ENCODE measurements around the gene TH.

The TH gene

GRCh38 chr11:2156416-2157182, 15.0 kb downstream of the TH start:
- Histone ChIP-seq H3K27me3 (ENCODE audit: control insufficient read depth, low read length) (no peaks in the 10 kb centered on the region), H3K36me3 (ENCODE audit: control insufficient read depth, low read length) (no peaks in the 10 kb centered on the region), H3F3A (ENCODE audit: control insufficient read depth, insufficient read depth) (no peaks in the 10 kb centered on the region), H3K4me1 (ENCODE audit: control insufficient read depth, low read length) (peaks cover 3% of the 10 kb centered on the region), H3K27ac (ENCODE audit: low read depth, low read length) (no peak overlapping the region), H3K79me2 (ENCODE audit: control insufficient read depth, low read length) (no peaks in the 10 kb centered on the region), H3K4me3 (ENCODE audit: low read length) (no peak overlapping the region), H3K9me3 (ENCODE audit: control insufficient read depth, insufficient read depth, low read length) (no peaks in the 10 kb centered on the region), H3K9me2 (replicated peaks; ENCODE audit: control insufficient read depth, low read length) (no peaks in the 10 kb centered on the region), H4K20me1 (ENCODE audit: control insufficient read depth, insufficient read depth, low read depth, low read length) (0 out of 2 replicates have a peak, but pooled peaks cover 2% of the 10 kb centered on the region), H3K4me2 (ENCODE audit: low read length) (no peak overlapping the region)
- TF ChIP-seq EZH2phosphoT487 (IDR thresholded peaks at IDR 0.05; ENCODE audit: borderline replicate concordance, low read length), result no peak
- TF ChIP-seq, protein P1, sequence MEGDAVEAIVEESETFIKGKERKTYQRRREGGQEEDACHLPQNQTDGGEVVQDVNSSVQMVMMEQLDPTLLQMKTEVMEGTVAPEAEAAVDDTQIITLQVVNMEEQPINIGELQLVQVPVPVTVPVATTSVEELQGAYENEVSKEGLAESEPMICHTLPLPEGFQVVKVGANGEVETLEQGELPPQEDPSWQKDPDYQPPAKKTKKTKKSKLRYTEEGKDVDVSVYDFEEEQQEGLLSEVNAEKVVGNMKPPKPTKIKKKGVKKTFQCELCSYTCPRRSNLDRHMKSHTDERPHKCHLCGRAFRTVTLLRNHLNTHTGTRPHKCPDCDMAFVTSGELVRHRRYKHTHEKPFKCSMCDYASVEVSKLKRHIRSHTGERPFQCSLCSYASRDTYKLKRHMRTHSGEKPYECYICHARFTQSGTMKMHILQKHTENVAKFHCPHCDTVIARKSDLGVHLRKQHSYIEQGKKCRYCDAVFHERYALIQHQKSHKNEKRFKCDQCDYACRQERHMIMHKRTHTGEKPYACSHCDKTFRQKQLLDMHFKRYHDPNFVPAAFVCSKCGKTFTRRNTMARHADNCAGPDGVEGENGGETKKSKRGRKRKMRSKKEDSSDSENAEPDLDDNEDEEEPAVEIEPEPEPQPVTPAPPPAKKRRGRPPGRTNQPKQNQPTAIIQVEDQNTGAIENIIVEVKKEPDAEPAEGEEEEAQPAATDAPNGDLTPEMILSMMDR (IDR thresholded peaks at IDR 0.05; ENCODE audit: low read depth, low read length, poor library complexity, severe bottlenecking), result peak; percentile 83

DNA sequence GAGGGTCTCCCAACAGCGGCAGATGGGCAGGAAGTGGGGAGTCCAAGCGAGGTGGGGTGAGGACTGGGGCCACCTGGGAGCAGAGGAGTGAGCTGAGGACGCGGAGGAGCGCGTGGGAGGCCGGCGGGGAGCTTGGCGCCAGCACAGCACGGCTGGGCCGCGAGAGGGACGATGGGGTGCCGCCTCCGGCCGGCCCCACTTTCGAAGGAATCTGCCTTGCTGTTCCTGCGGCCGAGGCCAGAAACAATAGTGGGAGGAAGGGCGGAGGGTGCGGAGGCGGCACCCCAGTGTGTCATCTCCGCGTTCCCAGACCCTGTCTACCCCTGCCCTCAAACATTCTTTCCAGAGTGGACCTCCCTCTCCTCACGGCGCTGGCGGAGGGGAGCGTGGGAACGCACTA, 16.1 kb downstream of the TH start:
- TF ChIP-seq, protein P1 (IDR thresholded peaks at IDR 0.05; ENCODE audit: low read depth, low read length, poor library complexity, severe bottlenecking), result no peak
- no peaks in the 10 kb centered on the region for H3K36me3 ChIP-seq (ENCODE audit: control insufficient read depth, low read length)
- H3K9me2 ChIP-seq (replicated peaks; ENCODE audit: control insufficient read depth, low read length), result no peaks in the 10 kb centered on the region
- H4K20me1 ChIP-seq (ENCODE audit: control insufficient read depth, insufficient read depth, low read depth, low read length), result 0 out of 2 replicates have a peak, but pooled peaks cover 2% of the 10 kb centered on the region
- no peaks in the 10 kb centered on the region for H3K9me3 ChIP-seq (ENCODE audit: control insufficient read depth, insufficient read depth, low read length)
- H3K27me3 ChIP-seq (ENCODE audit: control insufficient read depth, low read length), result peaks cover 5% of the 10 kb centered on the region
- H3K4me1 ChIP-seq (ENCODE audit: control insufficient read depth, low read length), result peaks cover 5% of the 10 kb centered on the region
- no peaks in the 10 kb centered on the region for H3F3A ChIP-seq (ENCODE audit: control insufficient read depth, insufficient read depth)
- no peak overlapping the region for H3K4me2 ChIP-seq (ENCODE audit: low read length)
- no peak overlapping the region for H3K27ac ChIP-seq (ENCODE audit: low read depth, low read length)
- no peak overlapping the region for H3K4me3 ChIP-seq (ENCODE audit: low read length)
- no peaks in the 10 kb centered on the region for H3K79me2 ChIP-seq (ENCODE audit: control insufficient read depth, low read length)

- Histone ChIP-seq H3K27me3 (ENCODE audit: control insufficient read depth, low read length) (peaks cover 11% of the 10 kb centered on the region), H3K9me3 (ENCODE audit: control insufficient read depth, insufficient read depth, low read length) (no peaks in the 10 kb centered on the region)
These were observed 16.7 kb downstream of the TH start for GRCh38 chr11:2154889-2155288.

GRCh38 chr11:2154195-2154585, 17.4 kb downstream of the TH start:
- Histone ChIP-seq H3K27ac (ENCODE audit: low read depth, low read length) (no peak overlapping the region), H3K79me2 (ENCODE audit: control insufficient read depth, low read length) (no peaks in the 10 kb centered on the region), H3K9me3 (ENCODE audit: control insufficient read depth, insufficient read depth, low read length) (no peaks in the 10 kb centered on the region), H3K27me3 (ENCODE audit: control insufficient read depth, low read length) (peaks cover 13% of the 10 kb centered on the region), H3F3A (ENCODE audit: control insufficient read depth, insufficient read depth) (no peaks in the 10 kb centered on the region), H4K20me1 (ENCODE audit: control insufficient read depth, insufficient read depth, low read depth, low read length) (0 out of 2 replicates have a peak, but pooled peaks cover 2% of the 10 kb centered on the region), H3K4me1 (ENCODE audit: control insufficient read depth, low read length) (peaks cover 5% of the 10 kb centered on the region), H3K4me3 (ENCODE audit: low read length) (no peak overlapping the region), H3K36me3 (ENCODE audit: control insufficient read depth, low read length) (no peaks in the 10 kb centered on the region), H3K9me2 (replicated peaks; ENCODE audit: control insufficient read depth, low read length) (no peaks in the 10 kb centered on the region), H3K4me2 (ENCODE audit: low read length) (no peak overlapping the region)
- TF ChIP-seq, protein P1 (IDR thresholded peaks at IDR 0.05; ENCODE audit: low read depth, low read length, poor library complexity, severe bottlenecking), result no peak
- TF ChIP-seq EZH2phosphoT487 (IDR thresholded peaks at IDR 0.05; ENCODE audit: borderline replicate concordance, low read length), result no peak

More at GRCh38 chr11:2154889-2155288, 16.7 kb downstream of the TH start:
- H3K36me3 ChIP-seq (ENCODE audit: control insufficient read depth, low read length), result no peaks in the 10 kb centered on the region
- TF ChIP-seq EZH2phosphoT487 (IDR thresholded peaks at IDR 0.05; ENCODE audit: borderline replicate concordance, low read length), result no peak
- H3K79me2 ChIP-seq (ENCODE audit: control insufficient read depth, low read length), result no peaks in the 10 kb centered on the region
- no peak overlapping the region for H3K27ac ChIP-seq (ENCODE audit: low read depth, low read length)
- H3F3A ChIP-seq (ENCODE audit: control insufficient read depth, insufficient read depth), result no peaks in the 10 kb centered on the region
- H3K4me3 ChIP-seq (ENCODE audit: low read length), result no peak overlapping the region
- H3K4me2 ChIP-seq (ENCODE audit: low read length), result no peak overlapping the region
- H4K20me1 ChIP-seq (ENCODE audit: control insufficient read depth, insufficient read depth, low read depth, low read length), result 0 out of 2 replicates have a peak, but pooled peaks cover 2% of the 10 kb centered on the region
- peaks cover 5% of the 10 kb centered on the region for H3K4me1 ChIP-seq (ENCODE audit: control insufficient read depth, low read length)
- no peaks in the 10 kb centered on the region for H3K9me2 ChIP-seq (replicated peaks; ENCODE audit: control insufficient read depth, low read length)

Measured in DOHH2 (cell line).